Coronary artery (tissue), 2 donors: ENCODE data around the gene HTR3C.
A peak's percentile ranks its signal among the peaks of the same experiment; 100 is the strongest.
"Not testable (repeated sequence)": the region's sequence is repeated elsewhere in the genome, so short reads cannot be mapped to it uniquely, and the experiment has no call there.

ENCODE experiments used
- DNase-seq: peaks from one replicate; pipeline ENCODE4 v3.0.0-alpha.2; 2017; ENCODE audit warnings: low spot score
- H3K27ac ChIP-seq, 2 donors: fragments of 200-600 bp; sonication (generic); one replicate each; pipeline ENCODE4 v1.5.1; 2016 to 2019
- H3K4me3 ChIP-seq: fragments of 200-600 bp; sonication (generic); 2 replicates; pipeline ENCODE4 v1.5.1; 2016; ENCODE audit warnings: mild to moderate bottlenecking, moderate library complexity
- TF ChIP-seq, protein P1 (sequence below): fragments of 200-600 bp; sonication (generic); IDR thresholded peaks from one replicate; pipeline ENCODE4 v1.5.1; 2019; ENCODE audit warnings: antibody characterized with exemption

Gene HTR3C, protein sequence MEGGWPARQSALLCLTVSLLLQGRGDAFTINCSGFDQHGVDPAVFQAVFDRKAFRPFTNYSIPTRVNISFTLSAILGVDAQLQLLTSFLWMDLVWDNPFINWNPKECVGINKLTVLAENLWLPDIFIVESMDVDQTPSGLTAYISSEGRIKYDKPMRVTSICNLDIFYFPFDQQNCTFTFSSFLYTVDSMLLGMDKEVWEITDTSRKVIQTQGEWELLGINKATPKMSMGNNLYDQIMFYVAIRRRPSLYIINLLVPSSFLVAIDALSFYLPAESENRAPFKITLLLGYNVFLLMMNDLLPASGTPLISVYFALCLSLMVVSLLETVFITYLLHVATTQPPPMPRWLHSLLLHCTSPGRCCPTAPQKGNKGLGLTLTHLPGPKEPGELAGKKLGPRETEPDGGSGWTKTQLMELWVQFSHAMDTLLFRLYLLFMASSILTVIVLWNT

DNA sequence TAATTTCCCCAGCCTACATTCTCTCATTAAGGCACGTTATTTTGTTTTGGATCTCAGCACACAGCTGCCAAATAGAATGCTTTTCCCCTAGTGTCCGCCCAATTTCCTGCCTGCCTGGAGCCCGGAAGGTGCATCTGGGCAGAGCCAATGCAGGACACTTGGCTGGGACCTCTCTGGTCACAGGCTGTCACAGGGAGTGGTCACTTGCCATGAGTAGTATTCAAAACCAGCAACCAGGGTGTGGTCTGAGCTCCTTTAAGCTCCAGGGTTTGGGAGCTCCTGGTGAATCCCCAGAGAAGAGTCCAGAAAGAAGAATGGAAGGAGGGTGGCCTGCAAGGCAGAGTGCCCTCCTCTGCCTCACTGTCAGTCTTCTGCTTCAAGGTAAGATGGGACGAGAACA, at the start of gene HTR3C:
HTR3C (plus strand) TSS at position 281 of the 400 bp plus-strand sequence; CDS start at position 315, 34 bp downstream.
- Histone ChIP-seq H3K4me3 (no peak within 1 kb of the TSS), H3K27ac (no peak within 1 kb of the TSS)
- TF ChIP-seq, protein P1, sequence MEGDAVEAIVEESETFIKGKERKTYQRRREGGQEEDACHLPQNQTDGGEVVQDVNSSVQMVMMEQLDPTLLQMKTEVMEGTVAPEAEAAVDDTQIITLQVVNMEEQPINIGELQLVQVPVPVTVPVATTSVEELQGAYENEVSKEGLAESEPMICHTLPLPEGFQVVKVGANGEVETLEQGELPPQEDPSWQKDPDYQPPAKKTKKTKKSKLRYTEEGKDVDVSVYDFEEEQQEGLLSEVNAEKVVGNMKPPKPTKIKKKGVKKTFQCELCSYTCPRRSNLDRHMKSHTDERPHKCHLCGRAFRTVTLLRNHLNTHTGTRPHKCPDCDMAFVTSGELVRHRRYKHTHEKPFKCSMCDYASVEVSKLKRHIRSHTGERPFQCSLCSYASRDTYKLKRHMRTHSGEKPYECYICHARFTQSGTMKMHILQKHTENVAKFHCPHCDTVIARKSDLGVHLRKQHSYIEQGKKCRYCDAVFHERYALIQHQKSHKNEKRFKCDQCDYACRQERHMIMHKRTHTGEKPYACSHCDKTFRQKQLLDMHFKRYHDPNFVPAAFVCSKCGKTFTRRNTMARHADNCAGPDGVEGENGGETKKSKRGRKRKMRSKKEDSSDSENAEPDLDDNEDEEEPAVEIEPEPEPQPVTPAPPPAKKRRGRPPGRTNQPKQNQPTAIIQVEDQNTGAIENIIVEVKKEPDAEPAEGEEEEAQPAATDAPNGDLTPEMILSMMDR, result no peak
- DNase-seq, result no peak

DNA sequence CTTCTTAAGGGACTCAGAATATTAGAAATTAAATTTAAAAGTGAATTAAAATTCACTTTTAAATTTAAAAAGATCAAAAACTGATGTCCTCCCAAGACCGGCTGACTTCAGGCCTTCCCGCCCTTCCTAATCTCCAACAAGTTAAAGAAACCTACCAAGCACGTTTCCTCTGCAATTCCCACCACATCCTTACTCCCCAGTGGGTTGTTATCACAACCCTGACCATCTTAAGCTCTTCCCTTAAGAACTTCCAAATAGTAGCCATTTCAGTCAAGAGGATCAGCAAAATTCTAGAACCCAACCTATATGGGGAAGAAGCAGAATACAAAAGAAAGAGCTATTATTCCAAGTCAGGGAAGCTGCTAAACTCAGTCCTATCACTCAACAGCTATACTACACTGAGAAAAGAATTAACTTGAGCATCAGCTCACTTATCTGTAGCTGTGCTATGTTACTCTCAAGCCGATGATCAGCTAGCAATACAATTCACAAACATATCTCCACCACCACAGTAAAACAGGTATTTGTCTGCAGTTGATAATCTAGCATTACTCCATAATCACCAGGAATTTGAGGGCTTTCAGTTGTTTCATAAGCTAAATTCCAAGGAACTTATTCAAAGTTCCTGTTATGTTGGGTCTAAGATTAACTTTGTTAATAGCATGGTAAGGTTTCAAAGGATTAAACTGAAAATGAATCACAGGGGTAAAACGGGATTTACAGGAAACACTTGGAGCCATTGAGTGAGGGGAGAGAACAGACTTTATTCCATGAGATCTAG, 49.5 kb upstream of the HTR3C start:
- DNase-seq, result no peak
- TF ChIP-seq, protein P1, result no peak
- no peak overlapping the region for H3K27ac ChIP-seq
- H3K4me3 ChIP-seq, result no peak overlapping the region

GRCh38 chr3:184004476-184004875, 48.4 kb upstream of the HTR3C start:
- Histone ChIP-seq H3K27ac (no peak overlapping the region), H3K4me3 (no peak overlapping the region)
- DNase-seq, result no peak
- TF ChIP-seq, protein P1, result no peak

DNA sequence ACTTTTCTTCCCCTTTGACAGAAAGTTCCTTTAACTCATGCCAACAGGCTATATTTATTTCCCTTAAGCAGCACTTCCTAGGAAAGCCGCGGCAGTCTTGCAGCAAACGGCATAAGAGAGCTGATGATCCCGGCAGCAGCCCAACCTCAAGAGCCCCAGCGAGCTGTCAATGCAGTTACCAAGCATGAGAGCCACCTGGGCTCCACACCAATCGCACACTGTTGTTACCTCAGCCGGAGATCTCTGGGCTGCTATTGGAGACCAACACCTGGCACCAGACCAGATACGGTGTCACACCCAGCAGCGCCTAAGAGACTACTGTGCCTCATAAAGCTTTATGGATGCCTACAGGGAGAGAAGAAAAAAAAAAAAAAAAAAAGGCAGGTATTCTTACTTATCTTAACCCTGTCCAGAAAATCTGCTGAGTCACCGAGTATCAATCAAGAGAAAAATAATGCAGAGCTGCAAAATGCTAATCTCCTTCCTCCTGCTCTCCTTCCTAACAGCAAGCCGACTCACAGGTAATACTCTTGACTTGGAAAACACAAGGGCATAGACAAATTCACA, 46.8 kb upstream of the HTR3C start:
- Histone ChIP-seq H3K4me3 (peak overlapping the region; percentile 50), H3K27ac (peak overlapping the region in 1 of 2 donors; percentile 33)
- no peak for DNase-seq
- TF ChIP-seq, protein P1, result no peak

DNA sequence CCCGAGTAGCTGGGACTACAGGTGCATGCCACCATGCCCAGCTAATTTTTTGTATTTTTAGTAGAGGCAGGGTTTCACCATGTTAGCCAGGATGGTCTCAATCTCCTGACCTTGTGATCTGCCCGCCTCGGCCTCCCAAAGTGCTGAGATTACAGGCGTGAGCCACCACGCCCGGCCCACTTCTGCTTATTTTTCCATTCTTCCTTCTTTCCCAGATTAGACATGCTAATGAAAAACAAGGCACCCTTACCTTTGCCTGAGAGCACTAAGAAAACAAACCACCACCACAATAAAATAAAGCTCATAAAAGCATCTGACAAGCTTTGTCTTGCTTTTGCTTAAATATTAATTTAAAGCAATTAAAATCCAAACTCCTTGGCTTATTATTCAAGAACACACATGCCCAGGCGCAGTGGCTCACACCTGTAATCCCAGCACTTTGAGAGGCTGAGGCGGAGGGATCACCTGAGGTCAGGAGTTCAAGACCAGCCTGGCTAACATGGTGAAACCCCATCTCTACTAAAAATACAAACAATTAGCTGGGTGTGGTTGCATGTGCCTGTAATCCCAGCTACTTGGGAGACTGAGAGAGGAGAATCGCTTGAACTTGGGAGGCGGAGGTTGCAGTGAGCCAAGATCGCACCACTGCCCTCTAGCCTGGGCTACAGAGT, 45.6 kb upstream of the HTR3C start:
- DNase-seq, H3K4me3 ChIP-seq: not testable (repeated sequence)
- H3K27ac ChIP-seq, result peak overlapping the region in 1 of 2 donors; percentile 14

DNA sequence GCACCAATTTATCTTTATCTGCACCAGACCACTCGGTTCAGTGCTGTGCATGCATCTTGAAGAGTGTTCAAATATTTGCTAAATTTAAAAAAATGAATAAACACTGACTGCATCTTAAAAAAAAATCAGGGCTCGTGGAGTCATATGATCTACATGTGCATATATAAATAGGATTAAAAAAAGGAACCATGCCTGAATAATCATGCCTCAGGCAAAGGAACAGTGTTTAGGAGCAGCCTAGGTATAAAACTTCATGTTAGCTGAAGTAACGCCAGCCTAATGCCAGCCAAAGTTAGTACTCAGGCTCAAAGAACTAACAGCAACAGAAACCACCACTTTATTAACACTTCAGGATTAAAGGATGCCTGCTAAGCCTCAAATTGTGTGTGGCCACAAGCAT, 44.7 kb upstream of the HTR3C start:
- no peak for DNase-seq
- H3K4me3 ChIP-seq, result no peak overlapping the region
- peak overlapping the region in 1 of 2 donors; percentile 14 for H3K27ac ChIP-seq
- TF ChIP-seq, protein P1, result no peak
